Measurements from ENCODE around the gene TOMM34. TPM values are rescaled to one million over a fixed set of nuclear protein-coding genes. Genes with fewer than 3 reads are reported as not detected.

TOMM34 gene
- total RNA-seq, 2 experiments from 2014 or later = 5.6 to 5.9 TPM

GRCh38 chr20:44896583-44896982 lies 63.6 kb downstream of the TOMM34 start:
- ATAC-seq (ENCODE audit: poor library complexity) (no peak), DNase-seq (peak in 2 of 14 experiments; percentile 35 to 43)
- H3K36me3 Mint-ChIP-seq (ENCODE audit: low read depth) = peaks cover 61% of the 10 kb centered on the region
- H3K9me3 Mint-ChIP-seq = no peaks in the 10 kb centered on the region
- Histone ChIP-seq H3K4me3 (ENCODE audit: low read length) (no peak overlapping the region), H3K4me1 (ENCODE audit: insufficient read depth, low read length) (peaks cover 57% of the 10 kb centered on the region), H3K27me3 (ENCODE audit: control insufficient read depth in 1 of 2, insufficient read depth in 2 of 2, low read length in 2 of 2) (no peaks in the 10 kb centered on the region), H3K36me3 (ENCODE audit: insufficient read depth, low read length) (peaks cover 35% of the 10 kb centered on the region), H3K27ac (ENCODE audit: low read depth in 1 of 2, low read length in 2 of 2) (peak overlapping the region in 1 of 2 donors; percentile 35), H3K9me3 (ENCODE audit: control insufficient read depth in 1 of 2, insufficient read depth in 1 of 2, low read length in 2 of 2) (no peaks in the 10 kb centered on the region)
- intact Hi-C loops (cut with DNase I, micrococcal nuclease) = no loop called here
- H3K4me3 Mint-ChIP-seq = peak overlapping the region; percentile 12
- H3K27me3 Mint-ChIP-seq = no peaks in the 10 kb centered on the region
- H3K27ac Mint-ChIP-seq = peak overlapping the region; percentile 50
- ChIA-PET CTCF (interaction anchor here (1.6 to 2.2 kb wide), 2 partner anchors 8 to 9 kb away, joined by 3 to 6 read pairs; no protein-coding TSS in a partner anchor), POLR2A (interaction anchor here (0.8 to 1.8 kb wide), 4 partner anchors 8 to 33 kb away, joined by 3 to 12 read pairs (median 6); partner anchors contain the start of gene YWHAB)
- H3K4me1 Mint-ChIP-seq (ENCODE audit: low read depth) = peaks cover 86% of the 10 kb centered on the region
- TF ChIP-seq CTCF (IDR thresholded peaks at IDR 0.05) = no peak

GRCh38 chr20:44894959-44895358 lies 65.2 kb downstream of the TOMM34 start:
- Histone ChIP-seq H3K4me3 (ENCODE audit: low read length) (no peak overlapping the region), H3K27me3 (ENCODE audit: control insufficient read depth in 1 of 2, insufficient read depth in 2 of 2, low read length in 2 of 2) (no peaks in the 10 kb centered on the region), H3K36me3 (ENCODE audit: insufficient read depth, low read length) (peaks cover 32% of the 10 kb centered on the region), H3K4me1 (ENCODE audit: insufficient read depth, low read length) (peaks cover 61% of the 10 kb centered on the region), H3K27ac (ENCODE audit: low read depth in 1 of 2, low read length in 2 of 2) (no peak overlapping the region), H3K9me3 (ENCODE audit: control insufficient read depth in 1 of 2, insufficient read depth in 1 of 2, low read length in 2 of 2) (no peaks in the 10 kb centered on the region)
- ATAC-seq (ENCODE audit: poor library complexity) (no peak), DNase-seq (no peak)
- intact Hi-C loops (cut with DNase I, micrococcal nuclease) = no loop called here
- Mint-ChIP-seq H3K4me3 (peak overlapping the region; percentile 22), H3K27me3 (no peaks in the 10 kb centered on the region), H3K36me3 (ENCODE audit: low read depth) (peaks cover 56% of the 10 kb centered on the region), H3K27ac (peak overlapping the region; percentile 50), H3K4me1 (ENCODE audit: low read depth) (peaks cover 82% of the 10 kb centered on the region), H3K9me3 (no peaks in the 10 kb centered on the region)
- ChIA-PET POLR2A (interaction anchor here (0.6 to 1.0 kb wide), 3 partner anchors 10 to 85 kb away, joined by 3 to 4 read pairs (median 3); partner anchors contain the start of gene YWHAB), CTCF (interaction anchor here (1.7 kb wide), 1 partner anchor 12 kb away, joined by 3 read pairs; no protein-coding TSS in a partner anchor)
- no peak for TF ChIP-seq CTCF (IDR thresholded peaks at IDR 0.05)

Other genes with a start within 250 kb of the TOMM34 start
- gene CCN5, start 245.0 kb downstream of the TOMM34 start, total RNA-seq = not detected
- not detected for gene KCNK15, start 214.5 kb downstream of the TOMM34 start, total RNA-seq
- not detected for gene RIMS4, start 149.9 kb downstream of the TOMM34 start, total RNA-seq
- gene YWHAB, start 74.7 kb downstream of the TOMM34 start, total RNA-seq = 100 to 1,000 TPM; 163 to 167 TPM
- gene PABPC1L, start 50.3 kb downstream of the TOMM34 start, total RNA-seq = 10 to 100 TPM; 22.8 to 27.5 TPM
- 100 to 1,000 TPM; 265 to 277 TPM for gene STK4, start 6.1 kb upstream of the TOMM34 start, total RNA-seq
- gene KCNS1, start 140.7 kb upstream of the TOMM34 start, total RNA-seq = not detected
- gene WFDC5, start 154.8 kb upstream of the TOMM34 start, total RNA-seq = not detected
- gene WFDC12, start 164.1 kb upstream of the TOMM34 start, total RNA-seq = not detected
- gene PI3, start 214.5 kb upstream of the TOMM34 start, total RNA-seq = not detected
- not detected for gene SEMG1, start 246.6 kb upstream of the TOMM34 start, total RNA-seq

Data from CD4-positive, alpha-beta T cell (primary cell).